CD4-positive, alpha-beta T cell (primary cell): Measurements from ENCODE around the gene RNF169. TPM values are rescaled to one million over a fixed set of nuclear protein-coding genes. Genes with fewer than 3 reads are reported as not detected.

Experiments
- ATAC-seq: fragments of 200-7000 bp; cut with Tn5 transposase; one replicate; pipeline ENCODE4 v1.10.0; 2022; ENCODE audit warnings: mild to moderate bottlenecking; ENCODE audit not compliant: poor library complexity
- CTCF ChIA-PET: fragments of 350-600 bp; sonication (Branson Sonifier 250); formaldehyde crosslinking; loops from one replicate; lab custom pipeline; 2021; ENCODE audit warnings: antibody characterized with exemption, inconsistent platforms; lab: Charles Lee
- POLR2A ChIA-PET: fragments of 350-600 bp; sonication (Branson Sonifier 250); formaldehyde crosslinking; loops from one replicate; lab custom pipeline; 2021; ENCODE audit warnings: antibody characterized with exemption, inconsistent platforms; lab: Charles Lee
- DNase-seq, 14 experiments: peaks; one replicate each; pipeline ENCODE4 v3.0.0-alpha.2; 2013 to 2020; ENCODE audit warnings: mixed read lengths in 2 of 14
- H3K27ac ChIP-seq, 2 donors: one replicate each; pipeline versions ENCODE4 v1.5.1 to v1.7.0; 2013; ENCODE audit warnings: low read length in 2 of 2, low read depth in 1 of 2, mild to moderate bottlenecking in 1 of 2
- H3K27me3 ChIP-seq, 2 experiments: 1 replicate in 1 of 2; 2 replicates in 1 of 2; pipeline versions ENCODE4 v1.6.1 to v1.7.0; 2013; ENCODE audit warnings: low read length in 2 of 2, control low read depth in 1 of 2, mild to moderate bottlenecking in 1 of 2, moderate library complexity in 1 of 2; ENCODE audit not compliant: insufficient read depth in 2 of 2, control insufficient read depth in 1 of 2
- H3K36me3 ChIP-seq: one replicate; pipeline ENCODE4 v1.6.1; 2013; ENCODE audit warnings: low read length, control low read depth; ENCODE audit not compliant: insufficient read depth
- H3K4me1 ChIP-seq: one replicate; pipeline ENCODE4 v1.6.1; 2013; ENCODE audit warnings: low read length, control low read depth; ENCODE audit not compliant: insufficient read depth
- H3K4me3 ChIP-seq: one replicate; pipeline ENCODE4 v1.5.1; 2013; ENCODE audit warnings: mild to moderate bottlenecking, low read length, moderate library complexity
- H3K9me3 ChIP-seq, 2 experiments: 1 replicate in 1 of 2; 2 replicates in 1 of 2; pipeline versions ENCODE4 v1.6.1 to v1.7.0; 2013; ENCODE audit warnings: low read length in 2 of 2, mild to moderate bottlenecking in 2 of 2, control low read depth in 1 of 2, moderate library complexity in 1 of 2; ENCODE audit not compliant: control insufficient read depth in 1 of 2, insufficient read depth in 1 of 2
- H3K27ac Mint-ChIP-seq: one replicate; pipeline ENCODE4 v1.8.0; 2020; ENCODE audit warnings: mixed read lengths
- H3K27me3 Mint-ChIP-seq: one replicate; pipeline ENCODE4 v1.8.0; 2021; ENCODE audit warnings: mixed read lengths
- H3K36me3 Mint-ChIP-seq: one replicate; pipeline ENCODE4 v1.8.0; 2021; ENCODE audit warnings: low read depth, mixed read lengths
- H3K4me1 Mint-ChIP-seq: one replicate; pipeline ENCODE4 v1.8.0; 2021; ENCODE audit warnings: low read depth, mixed read lengths
- H3K4me3 Mint-ChIP-seq: one replicate; pipeline ENCODE4 v1.8.0; 2020; ENCODE audit warnings: mild to moderate bottlenecking, mixed read lengths
- H3K9me3 Mint-ChIP-seq: one replicate; pipeline ENCODE4 v1.8.0; 2020; ENCODE audit warnings: mixed read lengths
- CTCF ChIP-seq: fragments of 200-600 bp; IDR thresholded peaks from one replicate; pipeline ENCODE4 v1.8.0; 2022; ENCODE audit warnings: antibody characterized with exemption, mild to moderate bottlenecking
- intact Hi-C, 2 experiments: fragments of 100-400 bp; cut with DNase I in 1 of 2; cut with micrococcal nuclease in 1 of 2; formaldehyde crosslinking; loops; one replicate each; pipeline versions ENCODE4 v1.15.1 to v1.9.0; 2023 to 2025; cut with DNase I, micrococcal nuclease
- microRNA-seq: library from miRNA; unstranded; fragments of <30 nt; microRNA quantifications from one replicate; pipeline ENCODE4 v1.2.0, GENCODE V29; 2021; ENCODE audit warnings: borderline microRNAs expressed, borderline replicate concordance
- total RNA-seq, 174 experiments: library from RNA in 2 of 174; stranded (reverse) in 2 of 174; gene quantifications; one replicate each; pipeline ENCODE4 v1.2.3 and lab custom pipeline; 2021 to 2026

RNF169 gene
- total RNA-seq, 2 experiments from 2014 or later, result 15.2 to 15.5 TPM

- ATAC-seq, result no peak
- no peak overlapping the region for H3K27ac ChIP-seq
- Mint-ChIP-seq H3K27ac (no peak overlapping the region), H3K27me3 (no peaks in the 10 kb centered on the region), H3K36me3 (peaks cover 97% of the 10 kb centered on the region), H3K9me3 (peaks cover 27% of the 10 kb centered on the region), H3K4me1 (no peaks in the 10 kb centered on the region), H3K4me3 (no peak overlapping the region)
- no peak overlapping the region for H3K4me3 ChIP-seq
- DNase-seq, result peak in 2 of 14 experiments; percentile 26 to 33
- H3K9me3 ChIP-seq, result peaks cover 41 to 75% of the 10 kb centered on the region in 2 experiments
- ChIA-PET POLR2A (no interaction called here), CTCF (no interaction called here)
- intact Hi-C loops, result loop anchor here (10.0 kb wide), 1 partner anchor 166 kb away; no protein-coding TSS in a partner anchor
- H3K27me3 ChIP-seq, result no peaks in the 10 kb centered on the region
- peaks cover 49% of the 10 kb centered on the region for H3K36me3 ChIP-seq
- H3K4me1 ChIP-seq, result no peaks in the 10 kb centered on the region
- no peak for TF ChIP-seq CTCF
These were observed 121.8 kb downstream of the RNF169 start for GRCh38 chr11:74870485-74870884.

- Mint-ChIP-seq H3K27me3 (no peaks in the 10 kb centered on the region), H3K4me3 (no peak overlapping the region), H3K36me3 (peaks cover 97% of the 10 kb centered on the region), H3K4me1 (no peaks in the 10 kb centered on the region), H3K9me3 (peaks cover 27% of the 10 kb centered on the region), H3K27ac (no peak overlapping the region)
- Histone ChIP-seq H3K9me3 (peaks cover 39 to 70% of the 10 kb centered on the region in 2 experiments), H3K4me3 (no peak overlapping the region), H3K36me3 (peaks cover 50% of the 10 kb centered on the region), H3K27me3 (no peaks in the 10 kb centered on the region), H3K27ac (no peak overlapping the region), H3K4me1 (no peaks in the 10 kb centered on the region)
- CTCF ChIA-PET, result no interaction called here
- TF ChIP-seq CTCF, result no peak
- no peak for DNase-seq
- no peak for ATAC-seq
- intact Hi-C loops, result loop anchor here (10.0 kb wide), 1 partner anchor 166 kb away; no protein-coding TSS in a partner anchor
- POLR2A ChIA-PET, result no interaction called here
These were observed 122.4 kb downstream of the RNF169 start for GRCh38 chr11:74871037-74871436.

GRCh38 chr11:74877132-74877531 is 128.5 kb downstream of the RNF169 start:
- H3K36me3 Mint-ChIP-seq, result peaks cover 49% of the 10 kb centered on the region
- no peaks in the 10 kb centered on the region for H3K27me3 Mint-ChIP-seq
- peaks cover 3% of the 10 kb centered on the region for H3K9me3 Mint-ChIP-seq
- intact Hi-C loops, result loop anchor here (10.0 kb wide), 1 partner anchor 172 kb away; no protein-coding TSS in a partner anchor
- TF ChIP-seq CTCF, result peak; percentile 60
- CTCF ChIA-PET, result no interaction called here
- Histone ChIP-seq H3K27me3 (no peaks in the 10 kb centered on the region), H3K4me1 (no peaks in the 10 kb centered on the region), H3K36me3 (peaks cover 33% of the 10 kb centered on the region), H3K27ac (no peak overlapping the region), H3K4me3 (no peak overlapping the region), H3K9me3 (peaks cover 14 to 19% of the 10 kb centered on the region in 2 experiments)
- peak in 2 of 14 experiments; percentile 13 to 20 for DNase-seq
- no peaks in the 10 kb centered on the region for H3K4me1 Mint-ChIP-seq
- no peak overlapping the region for H3K27ac Mint-ChIP-seq
- no peak overlapping the region for H3K4me3 Mint-ChIP-seq
- POLR2A ChIA-PET, result no interaction called here
- no peak for ATAC-seq

Small RNA genes within 50 kb of the gene (microRNA-seq; reads per million reads assigned to microRNA genes)
- not detected for gene MIR4696

Other genes starting within 250 kb of the RNF169 start
- gene POLD3, start 156.3 kb upstream of the RNF169 start, total RNA-seq, result 1 to 10 TPM; 4.6 to 5.2 TPM
- not detected for gene CHRDL2, start 17.4 kb upstream of the RNF169 start, total RNA-seq
- 10 to 100 TPM; 12.2 to 12.5 TPM for gene XRRA1, start 200.2 kb downstream of the RNF169 start, total RNA-seq
- gene SPCS2, start 200.4 kb downstream of the RNF169 start, total RNA-seq, result 10 to 100 TPM; 36.5 to 42.9 TPM
- 10 to 100 TPM in 1 of 2 experiments, 1 to 10 TPM in 1; 9.7 to 10.6 TPM for gene NEU3, start 240.1 kb downstream of the RNF169 start, total RNA-seq